HEK293 (cell line): Measurements from ENCODE around the gene DDIT3.

ENCODE experiments used
- RBAK ChIP-seq: fragments of 450-650 bp; formaldehyde crosslinking; IDR thresholded peaks from 2 replicates; pipeline ENCODE4 v1.5.1; 2016; ENCODE audit warnings: missing biosample characterization, missing genetic modification characterization
- ZNF114 ChIP-seq: fragments of 450-650 bp; formaldehyde crosslinking; IDR thresholded peaks from 2 replicates; pipeline ENCODE4 v1.5.0; 2017; ENCODE audit warnings: missing biosample characterization, missing genetic modification characterization
- ZNF133 ChIP-seq: fragments of 450-650 bp; formaldehyde crosslinking; IDR thresholded peaks from 2 replicates; pipeline ENCODE4 v1.5.1; 2016; ENCODE audit warnings: missing biosample characterization, missing genetic modification characterization
- ZNF473 ChIP-seq: fragments of 450-650 bp; formaldehyde crosslinking; IDR thresholded peaks from 2 replicates; pipeline ENCODE4 v1.5.1; 2017; ENCODE audit warnings: missing biosample characterization, missing genetic modification characterization
- ZNF48 ChIP-seq: fragments of 450-650 bp; formaldehyde crosslinking; IDR thresholded peaks from 2 replicates; pipeline ENCODE4 v1.5.1; 2016; ENCODE audit warnings: missing biosample characterization, missing genetic modification characterization
- ZNF571 ChIP-seq: fragments of 450-650 bp; formaldehyde crosslinking; IDR thresholded peaks from 2 replicates; pipeline ENCODE4 v1.5.0; 2017; ENCODE audit warnings: missing biosample characterization, missing genetic modification characterization
- TF ChIP-seq, protein P1 (sequence below): fragments of 450-650 bp; formaldehyde crosslinking; IDR thresholded peaks from 2 replicates; pipeline ENCODE4 v1.5.1; 2016; ENCODE audit warnings: missing biosample characterization, missing genetic modification characterization
- TF ChIP-seq, protein P2 (sequence below): fragments of 450-650 bp; formaldehyde crosslinking; IDR thresholded peaks from 2 replicates; pipeline ENCODE4 v1.5.1; 2016; ENCODE audit warnings: missing biosample characterization, missing genetic modification characterization

DNA sequence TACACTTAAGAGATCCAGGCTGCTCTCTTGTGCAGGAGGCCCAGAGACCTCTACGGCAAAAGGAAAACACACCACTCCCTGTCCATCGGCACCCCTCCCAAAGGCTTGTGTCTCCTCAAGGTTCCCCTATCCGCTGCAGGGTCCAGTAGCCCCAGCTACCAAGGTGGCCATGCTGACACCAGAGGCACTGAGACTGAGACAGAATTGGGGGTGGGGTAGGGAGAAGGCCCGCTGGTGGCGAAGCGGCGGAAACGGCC is 590 bp downstream of the DDIT3 start:
- TF ChIP-seq, protein P1, sequence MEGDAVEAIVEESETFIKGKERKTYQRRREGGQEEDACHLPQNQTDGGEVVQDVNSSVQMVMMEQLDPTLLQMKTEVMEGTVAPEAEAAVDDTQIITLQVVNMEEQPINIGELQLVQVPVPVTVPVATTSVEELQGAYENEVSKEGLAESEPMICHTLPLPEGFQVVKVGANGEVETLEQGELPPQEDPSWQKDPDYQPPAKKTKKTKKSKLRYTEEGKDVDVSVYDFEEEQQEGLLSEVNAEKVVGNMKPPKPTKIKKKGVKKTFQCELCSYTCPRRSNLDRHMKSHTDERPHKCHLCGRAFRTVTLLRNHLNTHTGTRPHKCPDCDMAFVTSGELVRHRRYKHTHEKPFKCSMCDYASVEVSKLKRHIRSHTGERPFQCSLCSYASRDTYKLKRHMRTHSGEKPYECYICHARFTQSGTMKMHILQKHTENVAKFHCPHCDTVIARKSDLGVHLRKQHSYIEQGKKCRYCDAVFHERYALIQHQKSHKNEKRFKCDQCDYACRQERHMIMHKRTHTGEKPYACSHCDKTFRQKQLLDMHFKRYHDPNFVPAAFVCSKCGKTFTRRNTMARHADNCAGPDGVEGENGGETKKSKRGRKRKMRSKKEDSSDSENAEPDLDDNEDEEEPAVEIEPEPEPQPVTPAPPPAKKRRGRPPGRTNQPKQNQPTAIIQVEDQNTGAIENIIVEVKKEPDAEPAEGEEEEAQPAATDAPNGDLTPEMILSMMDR (tag by site-specific recombination): no peak; the same call in 1 of the 2 replicates
- TF ChIP-seq RBAK (no peak), ZNF571 (tag by site-specific recombination) (no peak), ZNF48 (tag by site-specific recombination) (no peak), ZNF114 (no peak), ZNF473 (tag by site-specific recombination) (no peak), ZNF133 (tag by site-specific recombination) (no peak)
- TF ChIP-seq, protein P2, sequence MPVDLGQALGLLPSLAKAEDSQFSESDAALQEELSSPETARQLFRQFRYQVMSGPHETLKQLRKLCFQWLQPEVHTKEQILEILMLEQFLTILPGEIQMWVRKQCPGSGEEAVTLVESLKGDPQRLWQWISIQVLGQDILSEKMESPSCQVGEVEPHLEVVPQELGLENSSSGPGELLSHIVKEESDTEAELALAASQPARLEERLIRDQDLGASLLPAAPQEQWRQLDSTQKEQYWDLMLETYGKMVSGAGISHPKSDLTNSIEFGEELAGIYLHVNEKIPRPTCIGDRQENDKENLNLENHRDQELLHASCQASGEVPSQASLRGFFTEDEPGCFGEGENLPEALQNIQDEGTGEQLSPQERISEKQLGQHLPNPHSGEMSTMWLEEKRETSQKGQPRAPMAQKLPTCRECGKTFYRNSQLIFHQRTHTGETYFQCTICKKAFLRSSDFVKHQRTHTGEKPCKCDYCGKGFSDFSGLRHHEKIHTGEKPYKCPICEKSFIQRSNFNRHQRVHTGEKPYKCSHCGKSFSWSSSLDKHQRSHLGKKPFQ (tag by site-specific recombination): no peak
